HG02840 (cell line): ENCODE measurements around the gene LGALSL.

ENCODE experiments used
- ATAC-seq: cut with Tn5 transposase; IDR thresholded peaks from one replicate; pipeline ENCODE4 v1.9.1; 2021; ENCODE audit warnings: mild to moderate bottlenecking, moderate library complexity, moderate number of reproducible peaks; ENCODE audit not compliant: unreplicated experiment, low FRiP score

The LGALSL gene

GRCh38 chr2:64470071-64470470 is 16.1 kb downstream of the LGALSL start:
- ATAC-seq = no peak

DNA sequence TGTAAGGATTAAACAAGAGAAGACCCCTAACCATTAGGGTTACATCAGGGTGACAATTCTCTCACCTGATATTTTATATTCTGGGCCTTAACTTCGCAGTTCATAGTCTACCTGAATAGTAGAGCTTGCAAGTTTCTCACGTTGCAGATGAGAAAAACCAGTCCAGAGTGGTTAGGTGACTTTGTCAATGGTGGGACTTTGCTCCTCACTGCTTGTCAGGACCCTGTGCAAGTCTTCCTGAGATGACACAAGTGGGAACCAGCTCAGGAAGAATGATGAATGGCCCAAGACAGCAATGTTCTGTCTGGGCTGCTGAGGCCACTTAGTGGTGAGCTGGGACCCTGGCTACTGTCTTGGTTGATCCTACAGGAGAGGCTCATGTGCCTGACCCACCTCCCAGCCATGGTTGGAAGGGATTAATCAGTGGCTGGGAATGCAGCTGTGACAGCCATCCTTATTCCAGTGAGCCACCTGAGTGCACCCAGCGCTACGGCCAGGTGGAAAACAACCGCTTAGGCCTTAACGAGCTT is 16.9 kb downstream of the LGALSL start:
- no peak for ATAC-seq

DNA sequence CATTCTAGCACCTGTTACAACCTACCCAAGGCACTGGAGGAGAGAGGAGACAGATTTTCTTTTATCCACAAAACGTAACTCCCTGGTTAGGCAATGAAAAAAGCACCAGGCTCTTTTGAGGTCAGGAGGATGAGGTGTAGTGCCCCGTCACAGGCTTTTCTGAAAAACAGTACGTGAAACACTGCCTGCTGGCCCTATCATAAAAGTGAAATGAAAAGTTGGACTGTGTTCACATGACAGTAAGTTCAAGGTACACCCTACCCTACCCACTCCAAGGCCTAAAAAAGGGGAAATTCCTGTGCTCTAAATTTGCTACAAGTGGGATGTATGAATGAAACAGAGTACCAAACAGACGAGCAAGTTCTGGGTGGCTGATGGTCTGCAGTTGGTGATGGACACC is 17.6 kb downstream of the LGALSL start:
- ATAC-seq = no peak

GRCh38 chr2:64472881-64473280 is 18.9 kb downstream of the LGALSL start:
- no peak for ATAC-seq

DNA sequence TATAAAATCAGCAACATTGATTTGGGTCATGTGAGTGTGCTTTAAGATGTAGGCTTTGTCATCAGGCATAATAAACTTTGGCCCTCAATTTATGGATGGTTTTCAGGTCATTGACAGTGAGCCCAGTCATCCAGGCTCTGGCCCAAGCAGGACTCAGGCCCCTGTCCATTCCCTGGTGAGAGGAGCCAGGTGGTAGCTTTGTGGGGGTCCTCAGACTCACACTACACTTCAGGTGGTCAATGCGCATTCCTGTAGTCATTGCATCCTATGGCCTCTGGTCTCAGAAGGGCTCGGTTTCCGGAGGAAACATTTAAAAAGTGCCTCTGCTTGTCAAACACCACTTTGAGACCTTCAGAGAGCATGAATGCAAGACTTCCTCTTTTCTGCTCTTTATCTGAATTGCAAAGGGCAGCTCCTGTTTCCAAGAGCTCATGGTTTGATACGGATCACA is 20.2 kb downstream of the LGALSL start:
- no peak for ATAC-seq

DNA sequence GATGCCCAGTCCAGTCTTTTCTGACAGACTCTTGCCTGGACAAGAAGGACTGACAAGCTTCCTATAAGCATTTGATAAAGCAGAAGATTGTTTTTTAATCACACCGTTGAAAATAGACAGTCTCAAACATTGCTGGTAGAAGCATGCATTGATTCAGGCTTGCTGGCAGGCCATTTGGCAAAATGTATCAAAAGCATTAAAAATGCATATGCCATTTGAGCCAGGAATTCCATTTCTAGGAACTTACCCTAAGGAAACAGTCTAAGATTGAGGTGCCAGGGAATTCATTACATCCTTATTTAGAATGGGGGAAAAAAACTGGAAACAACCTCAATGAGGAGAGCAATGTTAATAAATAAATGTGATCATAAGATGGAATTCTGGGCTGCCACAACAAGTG is 20.7 kb downstream of the LGALSL start:
- ATAC-seq = no peak

DNA sequence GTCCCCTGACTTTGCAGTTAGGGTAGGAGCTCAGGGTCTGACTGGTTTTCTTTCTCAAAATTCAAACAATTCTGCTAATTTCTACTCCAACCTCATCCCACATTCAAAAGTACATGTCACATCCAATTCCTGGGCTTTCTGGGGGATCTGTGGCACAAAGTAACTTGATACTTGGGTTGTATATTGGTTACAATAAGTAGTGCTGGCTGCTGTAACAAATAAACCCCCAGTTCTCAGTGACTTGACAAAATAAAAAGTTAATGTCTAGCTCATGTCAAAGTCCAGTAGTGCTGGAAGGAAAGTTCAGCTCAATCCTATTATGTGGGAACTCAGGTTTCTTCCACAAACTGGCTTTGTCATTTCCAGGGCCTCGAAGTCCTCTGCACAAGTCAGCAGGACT is 23.1 kb downstream of the LGALSL start:
- no peak for ATAC-seq

GRCh38 chr2:64477979-64478378 is 24.0 kb downstream of the LGALSL start:
- ATAC-seq = no peak

GRCh38 chr2:64478502-64479230 is 24.7 kb downstream of the LGALSL start:
- ATAC-seq = no peak

DNA sequence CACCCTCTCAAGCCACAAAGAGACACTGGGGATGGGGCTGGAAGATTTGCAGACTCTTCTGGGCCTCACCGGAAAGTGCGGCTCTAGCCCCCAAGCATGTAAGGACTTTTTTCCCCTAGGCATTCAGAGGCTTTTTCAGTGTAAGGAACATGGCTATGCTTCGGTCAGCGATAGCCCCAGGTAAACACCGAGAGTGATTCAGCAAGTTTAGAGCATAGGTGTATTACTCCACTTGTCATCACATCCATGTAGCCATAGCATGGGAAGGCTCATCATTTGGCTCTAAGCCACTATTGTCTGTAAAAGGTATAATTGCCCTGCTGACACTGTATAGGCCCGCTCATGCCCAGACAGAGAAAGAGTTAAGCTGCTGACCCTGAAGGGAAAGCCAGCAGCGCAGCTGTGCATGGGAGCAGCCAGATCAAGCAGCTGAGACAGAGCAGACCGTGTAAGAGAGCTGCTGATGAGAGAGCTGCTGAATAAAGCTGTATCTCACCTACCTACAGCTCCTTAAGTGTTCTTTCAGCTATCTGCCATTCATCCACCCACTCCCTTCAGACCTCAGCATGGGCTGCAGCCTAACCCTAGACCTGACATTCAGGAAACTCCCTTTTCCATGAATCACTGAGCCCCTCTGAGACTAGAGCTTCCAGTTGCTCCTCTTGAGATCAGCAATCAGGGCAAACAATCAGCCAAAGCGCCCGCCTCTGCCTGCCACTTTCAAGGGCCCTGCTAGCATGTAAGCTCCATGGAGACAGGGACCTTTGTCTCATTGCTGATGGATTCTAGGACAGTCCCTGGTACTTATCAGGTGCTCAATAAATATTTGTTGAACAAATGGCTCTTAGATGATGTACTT is 25.5 kb downstream of the LGALSL start:
- no peak for ATAC-seq

DNA sequence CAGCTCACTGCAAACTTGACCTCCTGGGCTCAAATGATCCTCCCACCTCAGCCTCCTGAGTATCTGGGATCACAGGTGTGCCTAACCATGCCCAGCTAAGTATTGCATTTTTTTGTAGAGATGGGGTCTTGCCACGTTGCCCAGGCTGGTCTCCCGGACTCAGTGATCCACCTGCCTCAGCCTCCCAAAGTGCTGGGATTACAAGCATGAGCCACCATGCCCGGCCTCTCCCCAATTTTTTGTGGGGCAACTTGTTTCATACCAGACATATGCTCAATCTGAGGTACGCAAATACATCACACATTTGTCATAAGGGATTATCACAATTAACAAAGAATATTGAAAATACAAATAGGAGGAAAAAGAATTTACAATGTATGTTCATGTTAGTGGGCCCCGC is 27.7 kb downstream of the LGALSL start:
- ATAC-seq = no peak

- ATAC-seq = no peak
Measured at GRCh38 chr2:64482243-64482642, 28.3 kb downstream of the LGALSL start.

GRCh38 chr2:64482765-64483504 is 29.0 kb downstream of the LGALSL start:
- no peak for ATAC-seq

DNA sequence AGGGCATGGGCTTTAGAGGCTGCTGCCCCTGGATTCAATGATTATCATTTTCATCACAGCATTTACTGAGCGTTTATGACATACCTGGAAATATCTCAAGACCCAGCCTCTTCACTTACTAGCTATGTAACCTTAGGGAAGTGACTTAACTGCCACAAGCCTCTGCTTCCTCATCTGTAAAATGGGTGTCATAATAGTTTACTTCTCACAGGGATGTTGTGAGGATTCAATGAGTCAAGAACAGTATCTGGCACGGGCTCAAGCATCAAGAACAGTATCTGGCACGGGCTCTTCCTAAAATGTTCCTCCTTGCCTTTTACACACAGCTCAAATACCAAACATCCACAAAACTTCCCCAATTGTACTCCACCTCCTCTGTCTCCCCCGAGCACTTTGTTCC is 31.4 kb downstream of the LGALSL start:
- no peak for ATAC-seq

- ATAC-seq = no peak
Measured at GRCh38 chr2:64485961-64486360, 32.0 kb downstream of the LGALSL start.

DNA sequence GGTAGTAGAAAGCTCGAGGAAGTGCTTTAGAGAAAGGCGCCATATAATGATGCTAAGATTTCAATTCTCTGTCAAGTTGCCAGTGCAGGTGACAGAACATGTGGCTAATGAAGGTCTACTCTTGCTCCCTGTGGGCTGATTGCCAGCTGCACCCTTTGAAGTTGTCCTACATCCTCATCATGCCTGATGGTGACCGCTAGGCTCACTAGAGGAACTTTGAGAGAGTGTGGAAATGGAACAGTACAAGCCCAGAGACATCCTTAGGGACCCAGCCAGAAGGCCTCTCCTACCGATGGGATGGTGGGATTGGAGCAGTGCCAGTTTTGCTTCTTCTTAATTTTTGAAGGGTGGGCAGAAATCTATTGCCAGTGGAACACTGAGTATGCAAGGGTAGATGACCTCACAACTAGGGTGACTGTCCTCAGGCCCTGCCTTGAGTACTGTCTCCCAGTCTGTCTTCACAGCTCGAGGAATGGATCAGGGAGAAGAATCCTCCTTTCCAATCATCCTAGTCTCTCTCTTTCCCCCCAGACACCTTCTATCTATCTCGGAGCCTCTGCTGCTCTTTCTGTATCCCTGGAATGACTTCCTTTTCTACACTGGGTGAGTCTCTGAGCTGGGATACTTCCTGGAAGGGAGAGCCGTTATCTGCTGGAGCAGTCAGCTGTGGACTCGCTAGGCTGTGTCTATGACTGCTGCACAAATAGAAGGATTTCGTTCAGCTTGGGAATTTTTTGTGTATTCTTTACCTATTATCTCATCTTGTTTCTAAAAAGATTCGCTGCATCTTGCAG is 33.5 kb downstream of the LGALSL start:
- ATAC-seq = no peak

GRCh38 chr2:64488050-64488974 is 34.4 kb downstream of the LGALSL start:
- no peak for ATAC-seq

DNA sequence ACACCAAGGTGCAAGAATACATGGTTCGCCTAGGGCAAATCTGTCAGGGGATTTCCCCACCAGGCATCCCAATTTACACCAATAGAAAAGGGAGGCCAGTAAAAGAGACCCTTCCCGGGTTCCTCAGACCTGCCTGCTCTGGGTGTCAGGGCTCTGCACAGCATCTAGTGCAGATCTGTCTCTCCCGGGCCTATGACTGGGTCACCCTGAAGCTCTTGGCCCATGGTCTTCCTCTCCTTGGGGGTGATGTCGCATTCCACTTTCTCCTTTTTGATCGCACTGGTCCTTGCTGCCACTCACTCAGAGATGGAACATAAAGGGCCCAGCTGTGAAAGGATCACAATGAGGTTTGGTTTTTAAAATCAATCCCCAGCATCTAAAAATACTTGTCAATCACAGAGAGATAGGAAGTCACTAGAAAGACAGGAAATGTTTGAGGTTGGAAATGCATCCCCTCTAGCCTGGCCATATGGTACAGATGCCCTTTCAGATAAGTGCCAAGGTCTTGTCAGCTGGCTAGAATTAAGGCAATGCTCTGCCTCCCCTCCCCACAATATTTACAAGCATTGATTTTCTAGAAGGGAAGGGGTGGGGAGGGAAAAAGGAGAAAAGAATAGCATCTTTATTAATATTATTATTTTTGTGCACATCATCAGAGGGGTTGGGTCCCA is 35.3 kb downstream of the LGALSL start:
- no peak for ATAC-seq
